Mucosa of rectum (tissue), 2 donors: ENCODE results near the gene NECAP2.
"Not testable (repeated sequence)": the region's sequence is repeated elsewhere in the genome, so short reads cannot be mapped to it uniquely, and the experiment has no call there.

Source experiments
- H3K27ac ChIP-seq, 2 donors: one replicate each; pipeline ENCODE4 v1.7.0; 2013; ENCODE audit warnings: inconsistent platforms in 2 of 2, low read depth in 2 of 2, low read length in 2 of 2
- H3K27me3 ChIP-seq, 2 donors: one replicate each; pipeline ENCODE4 v1.7.0; 2013; ENCODE audit warnings: low read length in 2 of 2; ENCODE audit not compliant: control insufficient read depth in 2 of 2, insufficient read depth in 2 of 2
- H3K36me3 ChIP-seq, 2 donors: one replicate each; pipeline ENCODE4 v1.7.0; 2013; ENCODE audit warnings: low read length in 2 of 2; ENCODE audit not compliant: control insufficient read depth in 2 of 2, insufficient read depth in 2 of 2
- H3K4me1 ChIP-seq, 2 donors: one replicate each; pipeline ENCODE4 v1.7.0; 2013; ENCODE audit warnings: low read length in 2 of 2, mild to moderate bottlenecking in 1 of 2; ENCODE audit not compliant: control insufficient read depth in 2 of 2, insufficient read depth in 2 of 2
- H3K4me3 ChIP-seq, 2 donors: one replicate each; pipeline ENCODE4 v1.7.0; 2013; ENCODE audit warnings: low read length in 2 of 2
- H3K9ac ChIP-seq, 2 donors: one replicate each; pipeline ENCODE4 v1.7.0; 2013; ENCODE audit warnings: low read length in 2 of 2, low read depth in 1 of 2, mild to moderate bottlenecking in 1 of 2
- H3K9me3 ChIP-seq, 2 donors: one replicate each; pipeline ENCODE4 v1.7.0; 2013; ENCODE audit warnings: low read length in 2 of 2; ENCODE audit not compliant: control insufficient read depth in 2 of 2
- donor health status: healthy.
- donor health status: Normal muscosa, but diverticular disease.

NECAP2 gene

DNA sequence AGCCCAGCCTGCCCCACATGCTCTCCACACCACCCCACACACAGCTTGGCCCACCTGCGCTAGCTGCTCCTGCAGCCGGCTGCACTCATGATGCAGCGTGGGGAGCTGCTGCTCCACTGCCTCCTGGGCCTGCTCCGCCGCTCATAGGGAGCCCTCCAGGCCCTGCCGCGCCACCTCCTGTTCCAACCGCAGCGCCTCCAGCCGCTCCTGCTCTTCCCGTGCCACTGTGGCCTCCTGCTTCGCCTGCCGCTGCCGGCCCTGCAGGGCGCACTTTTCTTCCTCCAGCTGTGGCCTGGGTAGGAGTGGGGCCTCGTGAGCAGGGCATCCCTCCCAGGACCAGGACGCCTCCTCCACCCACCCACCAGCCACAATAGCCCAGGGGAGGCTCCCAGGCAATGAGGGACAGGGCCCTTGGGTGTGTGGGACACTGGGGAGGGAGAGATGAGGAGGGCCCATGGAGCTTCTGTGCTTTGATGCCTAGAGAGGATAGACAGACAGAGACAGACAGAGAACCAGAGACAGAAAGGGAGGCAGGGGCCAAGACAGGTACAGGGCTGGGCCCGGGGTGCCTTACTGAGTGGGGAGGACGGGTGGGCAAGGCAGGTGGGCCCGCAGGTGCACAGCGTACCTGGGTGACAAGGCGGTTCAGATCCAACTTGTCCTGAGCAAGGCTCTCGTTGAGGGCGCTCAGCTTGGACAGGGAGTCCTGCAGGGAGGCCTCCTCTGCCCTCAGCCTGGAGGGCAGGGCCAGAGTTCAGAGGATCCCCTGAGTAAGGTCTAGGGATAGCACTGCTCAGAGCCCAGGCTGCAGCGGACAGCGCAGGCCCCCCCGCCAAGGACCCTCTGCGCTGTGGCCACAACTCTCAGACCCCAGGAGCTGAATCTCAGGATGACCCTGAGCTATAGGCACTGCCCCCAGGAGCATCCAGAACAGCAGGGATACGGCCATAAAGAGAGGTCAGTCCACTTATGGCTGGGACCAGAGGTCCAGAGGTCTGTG is 35.5 kb downstream of the NECAP2 start:
- H3K4me1 ChIP-seq, H3K9me3 ChIP-seq, H3K36me3 ChIP-seq, H3K27me3 ChIP-seq, H3K4me3 ChIP-seq, H3K27ac ChIP-seq, H3K9ac ChIP-seq: not testable (repeated sequence)

DNA sequence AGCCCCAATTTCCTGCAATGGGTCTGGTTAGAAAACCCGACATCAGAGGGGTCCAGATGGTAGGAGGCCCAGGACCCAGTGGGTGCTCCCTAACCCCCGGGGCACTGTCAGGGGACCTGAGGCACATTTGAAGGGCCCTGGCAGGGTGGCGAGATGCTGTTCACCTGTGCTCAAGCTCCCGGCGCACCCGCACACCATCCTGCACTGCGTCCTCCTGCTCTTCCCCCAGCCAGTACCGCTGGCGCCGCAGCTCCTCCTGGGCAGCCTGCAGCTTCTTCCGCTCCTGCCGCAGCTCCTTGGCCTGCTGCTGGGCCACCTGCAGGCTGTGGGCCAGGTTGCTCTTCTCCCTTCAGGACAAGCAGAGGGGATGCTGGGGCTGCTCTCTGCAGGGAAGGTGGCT is 37.6 kb downstream of the NECAP2 start:
- Histone ChIP-seq H3K27ac (no peak overlapping the region), H3K9me3 (no peaks in the 10 kb centered on the region), H3K4me3 (no peak overlapping the region), H3K36me3 (peaks cover 0 to 2% of the 10 kb centered on the region in 2 donors), H3K27me3 (no peaks in the 10 kb centered on the region), H3K9ac (no peak overlapping the region), H3K4me1 (no peaks in the 10 kb centered on the region)

DNA sequence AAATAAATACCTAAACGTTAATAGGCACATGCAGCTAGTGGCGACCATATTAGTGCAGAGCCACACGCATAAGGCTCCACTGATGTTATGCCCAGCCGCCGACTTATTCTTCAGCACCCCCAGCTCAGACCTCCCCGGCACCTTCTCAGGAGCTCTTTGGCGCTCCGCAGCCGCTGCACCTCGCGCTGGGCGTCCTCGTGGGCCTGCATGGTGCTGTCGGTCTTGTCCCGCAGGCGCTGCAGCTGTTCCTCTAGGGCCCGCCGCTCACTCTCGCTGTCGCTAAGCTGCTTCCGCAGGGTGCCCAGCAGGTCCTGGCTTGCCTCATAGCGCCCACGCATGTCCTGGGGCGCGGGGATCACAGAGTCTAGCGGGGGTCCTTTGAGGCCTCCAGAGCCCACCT is 42.6 kb downstream of the NECAP2 start:
- H3K4me1 ChIP-seq, H3K9ac ChIP-seq, H3K36me3 ChIP-seq, H3K27ac ChIP-seq, H3K4me3 ChIP-seq, H3K27me3 ChIP-seq, H3K9me3 ChIP-seq: not testable (repeated sequence)

DNA sequence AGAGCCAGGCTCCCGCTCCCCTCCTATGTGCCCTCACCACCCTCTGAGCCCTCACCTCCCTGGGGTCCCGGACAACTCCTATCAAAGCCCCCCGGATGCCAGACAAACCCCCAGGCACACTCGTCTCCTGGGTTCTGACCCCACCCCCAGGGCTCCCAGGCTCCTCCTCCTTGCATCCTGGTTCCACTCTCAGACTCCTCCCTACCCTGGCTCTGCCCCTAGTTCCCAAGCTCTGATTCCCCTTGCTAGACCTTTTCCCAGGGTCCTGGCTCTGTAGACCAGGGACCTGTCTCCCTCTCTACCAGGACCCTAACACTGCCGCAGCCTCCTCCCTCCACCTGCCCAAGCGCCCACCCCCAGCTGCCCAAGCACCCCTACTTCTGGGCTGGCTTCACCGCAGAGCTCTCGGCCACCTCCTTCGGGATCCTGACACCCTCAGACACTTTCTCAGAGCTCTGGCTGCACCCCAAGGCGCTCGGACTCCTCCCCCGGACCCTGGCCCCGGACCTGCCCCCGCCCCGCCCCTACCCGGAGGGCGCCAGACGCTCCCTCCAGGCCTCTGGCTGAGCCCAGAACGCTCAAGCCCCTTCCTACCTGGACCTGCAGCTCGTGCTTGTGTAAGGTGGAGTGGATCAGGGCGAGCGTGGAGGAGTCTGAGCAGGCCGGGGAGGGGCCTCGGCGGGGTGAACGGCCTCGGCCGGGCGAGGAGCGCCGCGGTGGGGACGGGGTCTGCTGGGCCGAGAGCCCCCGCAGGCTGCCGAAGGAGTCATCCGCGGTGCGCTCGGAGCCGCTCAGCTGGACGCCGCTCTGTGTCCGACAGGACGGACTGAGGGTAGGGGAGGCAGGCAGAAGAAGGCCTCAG is 43.3 kb downstream of the NECAP2 start:
- not testable (repeated sequence) for H3K27ac ChIP-seq, H3K9ac ChIP-seq, H3K36me3 ChIP-seq, H3K4me3 ChIP-seq, H3K9me3 ChIP-seq, H3K4me1 ChIP-seq, H3K27me3 ChIP-seq

DNA sequence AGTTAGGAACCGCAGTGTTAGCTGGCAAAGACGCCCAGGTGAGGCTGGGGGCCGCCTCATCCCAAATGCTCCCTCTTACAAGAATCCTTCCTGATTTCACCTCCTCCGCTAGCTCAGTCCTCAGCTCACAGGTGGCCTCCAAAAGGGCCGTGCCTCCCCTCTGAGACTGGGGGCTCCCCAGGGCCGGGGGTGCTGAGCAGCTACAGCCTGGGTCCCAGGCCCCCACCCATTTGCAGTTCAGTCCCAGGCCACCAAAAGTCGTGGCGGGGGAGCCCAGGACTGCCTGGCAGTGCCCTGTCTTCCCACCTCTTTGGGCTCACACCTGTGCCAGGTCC is 43.9 kb downstream of the NECAP2 start:
- Histone ChIP-seq H3K4me3 (no peak overlapping the region), H3K9me3 (no peaks in the 10 kb centered on the region), H3K36me3 (no peaks in the 10 kb centered on the region), H3K27me3 (no peaks in the 10 kb centered on the region), H3K9ac (no peak overlapping the region), H3K27ac (no peak overlapping the region), H3K4me1 (no peaks in the 10 kb centered on the region)

DNA sequence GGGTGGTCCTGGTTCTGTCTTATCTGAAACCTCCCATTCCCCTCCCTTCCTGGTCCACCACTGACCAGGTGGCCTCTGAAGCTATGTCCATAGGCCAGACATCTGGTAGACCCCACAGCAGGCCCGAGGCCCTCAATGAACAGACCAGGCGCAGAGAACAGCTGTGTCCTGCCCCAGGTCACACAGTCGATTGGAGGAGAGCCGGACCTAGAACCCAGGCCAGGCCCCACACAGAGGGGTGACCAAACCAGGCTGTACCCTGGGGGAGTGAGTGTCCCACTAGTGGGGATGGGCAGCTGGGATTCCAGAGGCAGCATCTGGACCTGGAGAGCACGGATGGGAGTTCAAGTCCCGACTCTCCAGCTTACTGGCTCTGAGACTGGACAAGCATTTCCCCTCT is 44.4 kb downstream of the NECAP2 start:
- no peaks in the 10 kb centered on the region for H3K36me3 ChIP-seq

DNA sequence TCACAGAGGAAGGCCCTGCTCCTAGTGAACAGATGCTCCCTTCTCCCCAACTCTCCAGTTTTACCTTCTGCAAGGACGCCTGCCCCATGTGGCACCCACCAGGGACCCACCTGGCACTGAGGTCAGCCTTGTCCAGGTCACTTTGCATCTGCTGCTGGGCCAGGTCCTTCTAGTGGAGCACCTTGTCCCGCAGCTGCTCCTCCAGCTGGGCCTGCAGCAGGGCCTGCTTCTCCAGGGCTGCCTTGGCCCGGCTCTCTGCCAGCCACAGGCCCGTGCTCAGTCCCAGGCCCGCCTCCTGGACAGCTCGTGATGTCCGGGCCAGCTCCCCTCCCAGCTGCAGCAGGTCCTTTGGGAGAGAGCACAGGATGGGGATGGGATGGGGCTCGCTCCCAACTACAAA is 45.8 kb downstream of the NECAP2 start:
- not testable (repeated sequence) for H3K9ac ChIP-seq, H3K9me3 ChIP-seq, H3K36me3 ChIP-seq, H3K27ac ChIP-seq, H3K4me3 ChIP-seq, H3K4me1 ChIP-seq, H3K27me3 ChIP-seq

More for the DNA sequence above, 44.4 kb downstream of the NECAP2 start:
- Histone ChIP-seq H3K9me3 (no peaks in the 10 kb centered on the region), H3K4me3 (no peak overlapping the region), H3K27ac (no peak overlapping the region), H3K27me3 (no peaks in the 10 kb centered on the region), H3K4me1 (no peaks in the 10 kb centered on the region), H3K9ac (no peak overlapping the region)

DNA sequence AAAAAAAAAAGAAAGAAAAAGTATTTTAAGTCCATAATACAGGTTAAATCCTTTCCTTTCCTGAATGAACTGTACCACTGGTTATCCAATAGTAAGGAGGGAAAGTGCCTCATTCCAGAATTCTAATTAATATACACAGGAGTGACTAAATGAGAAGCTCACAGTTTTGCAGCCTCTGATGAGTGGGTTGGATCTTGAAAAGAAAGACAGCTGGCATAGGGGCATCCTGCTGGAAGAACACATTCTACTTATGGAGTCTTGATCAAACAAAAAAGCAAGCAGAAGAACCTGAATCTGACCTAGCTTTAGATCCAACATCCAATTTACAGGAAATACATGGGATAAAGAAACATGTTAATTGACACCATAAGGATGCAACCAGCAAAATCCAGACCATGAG is 46.5 kb downstream of the NECAP2 start:
- not testable (repeated sequence) for H3K4me3 ChIP-seq, H3K27me3 ChIP-seq, H3K36me3 ChIP-seq, H3K27ac ChIP-seq, H3K9me3 ChIP-seq, H3K9ac ChIP-seq, H3K4me1 ChIP-seq

DNA sequence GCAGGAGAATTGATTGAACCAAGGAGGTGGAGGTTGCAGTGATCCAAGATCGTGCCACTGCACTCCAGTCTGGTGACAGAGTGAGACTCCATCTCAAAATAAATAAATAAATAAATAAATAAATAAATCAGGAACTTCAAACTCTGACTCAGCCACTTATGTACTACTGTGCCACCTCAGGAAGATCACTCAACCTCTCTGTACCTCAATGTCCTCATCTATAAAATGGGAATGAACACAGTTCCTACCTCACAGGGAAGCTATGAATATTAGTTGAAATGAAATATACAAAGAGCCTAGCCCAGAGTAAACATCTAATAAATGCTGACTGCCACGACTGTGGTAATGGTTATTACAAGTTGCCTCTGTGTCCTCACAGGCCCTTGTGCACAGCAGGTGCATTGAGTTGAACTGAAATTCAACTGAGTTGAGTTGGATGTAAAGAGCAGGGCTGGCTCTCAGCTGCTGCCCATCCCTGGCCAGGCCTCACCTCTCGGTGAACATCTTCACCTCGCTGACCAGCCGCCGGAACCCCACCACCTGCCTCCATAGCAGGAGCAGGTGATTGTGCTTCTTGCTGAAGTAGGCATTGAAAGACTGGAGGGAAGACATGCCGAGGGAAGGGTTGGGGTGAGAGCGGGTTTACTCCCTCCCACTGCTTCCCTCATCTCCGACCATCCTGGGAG is 48.8 kb downstream of the NECAP2 start:
- not testable (repeated sequence) for H3K27ac ChIP-seq, H3K4me3 ChIP-seq, H3K9ac ChIP-seq, H3K9me3 ChIP-seq, H3K4me1 ChIP-seq, H3K36me3 ChIP-seq, H3K27me3 ChIP-seq
